Gastrocnemius medialis (tissue), 4 donors: Measurements from ENCODE around the gene HECTD4. TPM values are rescaled to one million over a fixed set of nuclear protein-coding genes. Genes with fewer than 3 reads are reported as not detected.
"Not testable (repeated sequence)": the region's sequence is repeated elsewhere in the genome, so short reads cannot be mapped to it uniquely, and the experiment has no call there.

ENCODE experiments used
- ATAC-seq, 2 donors: fragments of 150-250 bp; one replicate each; pipeline ENCODE4 v1.9.1; 2016
- DNase-seq, 2 donors: peaks; one replicate each; pipeline ENCODE4 v3.0.0-alpha.2; 2019
- H3K27ac ChIP-seq, 4 donors: fragments of 200-600 bp; sonication (generic); 1 replicate in 1 of 4; 2 replicates in 3 of 4; pipeline ENCODE4 v1.5.1; 2016 to 2018; ENCODE audit warnings: mild to moderate bottlenecking in 2 of 4, moderate library complexity in 1 of 4
- H3K27me3 ChIP-seq, 3 donors: fragments of 200-600 bp; sonication (generic) in 2 of 3; 1 replicate in 1 of 3; 2 replicates in 2 of 3; pipeline versions ENCODE4 v1.5.1 to v1.6.0; 2016 to 2019; ENCODE audit warnings: mild to moderate bottlenecking in 1 of 3, moderate library complexity in 1 of 3
- H3K36me3 ChIP-seq, 2 donors: fragments of 200-600 bp; sonication (generic) in 1 of 2; one replicate each; pipeline ENCODE4 v1.5.1; 2017 to 2018
- H3K4me1 ChIP-seq, 2 donors: fragments of 200-600 bp; sonication (generic) in 1 of 2; one replicate each; pipeline ENCODE4 v1.5.1; 2016 to 2017; ENCODE audit warnings: mild to moderate bottlenecking in 2 of 2
- H3K4me3 ChIP-seq, 4 donors: fragments of 200-600 bp; sonication (generic) in 3 of 4; 1 replicate in 1 of 4; 2 replicates in 3 of 4; pipeline ENCODE4 v1.5.1; 2016 to 2019; ENCODE audit warnings: mild to moderate bottlenecking in 2 of 4
- H3K9me3 ChIP-seq, 3 donors: fragments of 200-600 bp; sonication (generic) in 2 of 3; 1 replicate in 1 of 3; 2 replicates in 2 of 3; pipeline ENCODE4 v1.5.1; 2016 to 2019
- CTCF ChIP-seq, 5 experiments: fragments of 450-650 bp in 3 of 5; fragments of 200-600 bp in 2 of 5; sonication (generic) in 2 of 5; IDR thresholded peaks in 4 of 5; conservative IDR thresholded peaks in 1 of 5; 1 replicate in 4 of 5; 2 replicates in 1 of 5; pipeline ENCODE4 v1.5.1; 2016 to 2019; ENCODE audit warnings: antibody characterized with exemption in 5 of 5, mild to moderate bottlenecking in 3 of 5, moderate library complexity in 3 of 5
- POLR2A ChIP-seq, 2 donors: fragments of 450-650 bp; IDR thresholded peaks; one replicate each; pipeline ENCODE4 v1.6.1; 2017; ENCODE audit warnings: antibody characterized with exemption in 2 of 2, mild to moderate bottlenecking in 2 of 2, moderate library complexity in 2 of 2
- in situ Hi-C, 4 donors: fragments of 200-750 bp; cut with MboI; loops; one replicate each; pipeline versions ENCODE4 v1.15.0 to v1.8.0; 2017; ENCODE audit warnings: low sequenced_read_pairs in 4 of 4
- intact Hi-C: fragments of 100-400 bp; cut with DNase I; formaldehyde crosslinking; loops from one replicate; pipeline ENCODE4 v1.15.1; 2023; ENCODE audit warnings: low total_unique reads
- total RNA-seq, 4 donors: library from RNA; depleted of rRNA; stranded (reverse); fragments of >200 nt; gene quantifications; one replicate each; pipeline versions ENCODE4 v1.1.0 to v1.2.3, GENCODE V29; 2016

HECTD4 gene
- total RNA-seq, 4 donors from 2014 or later, result 12.9 to 23.3 (median 16.8) TPM

- ATAC-seq (no peak), DNase-seq (no peak)
- H3K27me3 ChIP-seq, result no peaks in the 10 kb centered on the region
- peaks cover 17 to 18% of the 10 kb centered on the region in 2 donors for H3K4me1 ChIP-seq
- peak overlapping the region; percentile 85 to 99 (median 90) for H3K27ac ChIP-seq
- in situ Hi-C loops (loop anchor here in 1 of 4 donors (25.0 kb wide), 1 partner anchor 296 kb away; the partner anchor contains the start of gene NAA25), intact Hi-C loops (loop anchor here (1.0 kb wide), 1 partner anchor 11 kb away; no protein-coding TSS in a partner anchor)
- TF ChIP-seq POLR2A (IDR thresholded peaks at IDR 0.05), result no peak
- H3K9me3 ChIP-seq, result no peaks in the 10 kb centered on the region
- H3K4me3 ChIP-seq, result peak overlapping the region; percentile 79 to 99 (median 84)
- H3K36me3 ChIP-seq, result peaks cover 0 to 42% of the 10 kb centered on the region in 2 donors
Measured at GRCh38 chr12:112408621-112409020, 26.4 kb upstream of the HECTD4 start.

GRCh38 chr12:112407683-112408082, 25.5 kb upstream of the HECTD4 start:
- Histone ChIP-seq H3K27ac (peak overlapping the region in 2 of 4 donors; percentile 85 to 92), H3K4me1 (peaks cover 17 to 18% of the 10 kb centered on the region in 2 donors), H3K36me3 (peaks cover 0 to 42% of the 10 kb centered on the region in 2 donors), H3K4me3 (peak overlapping the region in 1 of 4 donors; percentile 18)
- DNase-seq, H3K27me3 ChIP-seq, H3K9me3 ChIP-seq, intact Hi-C loops, ATAC-seq: not testable (repeated sequence)
- in situ Hi-C loops, result loop anchor here in 1 of 4 donors (25.0 kb wide), 1 partner anchor 295 kb away; the partner anchor contains the start of gene NAA25

- Histone ChIP-seq H3K27ac (peak overlapping the region in 1 of 4 donors; percentile 92), H3K27me3 (no peaks in the 10 kb centered on the region), H3K4me1 (peaks cover 17 to 18% of the 10 kb centered on the region in 2 donors), H3K4me3 (no peak overlapping the region), H3K9me3 (no peaks in the 10 kb centered on the region), H3K36me3 (peaks cover 0 to 42% of the 10 kb centered on the region in 2 donors)
- TF ChIP-seq CTCF (IDR thresholded peaks at IDR 0.05 in 4 of 5, conservative IDR thresholded peaks at IDR 0.05 in 1 of 5), result no peak
- TF ChIP-seq POLR2A (IDR thresholded peaks at IDR 0.05), result no peak
- DNase-seq (no peak), ATAC-seq (no peak)
- intact Hi-C loops (no loop called here), in situ Hi-C loops (loop anchor here in 1 of 4 donors (25.0 kb wide), 1 partner anchor 295 kb away; the partner anchor contains the start of gene NAA25)
Measured at GRCh38 chr12:112406519-112407488, 24.6 kb upstream of the HECTD4 start.

- in situ Hi-C loops, result loop anchor here in 1 of 4 donors (25.0 kb wide), 1 partner anchor 290 kb away; the partner anchor contains the start of gene NAA25
- no peak overlapping the region for H3K27ac ChIP-seq
Measured at GRCh38 chr12:112401903-112402498, 19.8 kb upstream of the HECTD4 start.

More at GRCh38 chr12:112401903-112402498, 19.8 kb upstream of the HECTD4 start:
- intact Hi-C loops, result no loop called here
- TF ChIP-seq POLR2A (IDR thresholded peaks at IDR 0.05) (no peak), CTCF (IDR thresholded peaks at IDR 0.05 in 4 of 5, conservative IDR thresholded peaks at IDR 0.05 in 1 of 5) (no peak)
- Histone ChIP-seq H3K36me3 (peaks cover 0 to 29% of the 10 kb centered on the region in 2 donors), H3K27me3 (no peaks in the 10 kb centered on the region), H3K4me1 (no peaks in the 10 kb centered on the region), H3K4me3 (no peak overlapping the region), H3K9me3 (no peaks in the 10 kb centered on the region)
- no peak for DNase-seq
- no peak for ATAC-seq
